Measurements from ENCODE around the gene CCR2. TPM values are rescaled to one million over a fixed set of nuclear protein-coding genes. Genes with fewer than 3 reads are reported as not detected.

CCR2 gene
- total and polyA plus RNA-seq, 12 donors, result 0.30 to 5.6 (median 0.80) TPM

DNA sequence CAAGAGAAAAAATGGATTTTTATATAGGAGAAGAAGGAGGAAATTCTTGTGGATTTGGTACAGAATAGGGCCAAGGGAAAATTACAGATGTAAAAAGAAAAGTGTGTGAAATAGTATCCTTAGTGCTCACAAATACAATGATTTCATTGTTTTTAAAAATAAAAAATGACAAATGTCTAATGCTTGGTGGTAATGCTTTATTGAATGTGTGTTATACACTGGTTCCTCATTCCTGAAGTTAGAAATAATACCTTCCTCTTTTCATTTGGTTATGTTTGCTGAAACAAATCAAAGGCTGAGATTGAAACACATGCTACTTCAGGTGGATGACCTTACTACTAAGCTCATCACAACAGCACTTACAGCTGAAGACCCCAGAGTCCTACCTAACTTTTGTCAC lies 37.7 kb upstream of the CCR2 start:
- H3K4me1 ChIP-seq (replicated peaks in 1 of 2), result no peaks in the 10 kb centered on the region
- TF ChIP-seq, protein P1, sequence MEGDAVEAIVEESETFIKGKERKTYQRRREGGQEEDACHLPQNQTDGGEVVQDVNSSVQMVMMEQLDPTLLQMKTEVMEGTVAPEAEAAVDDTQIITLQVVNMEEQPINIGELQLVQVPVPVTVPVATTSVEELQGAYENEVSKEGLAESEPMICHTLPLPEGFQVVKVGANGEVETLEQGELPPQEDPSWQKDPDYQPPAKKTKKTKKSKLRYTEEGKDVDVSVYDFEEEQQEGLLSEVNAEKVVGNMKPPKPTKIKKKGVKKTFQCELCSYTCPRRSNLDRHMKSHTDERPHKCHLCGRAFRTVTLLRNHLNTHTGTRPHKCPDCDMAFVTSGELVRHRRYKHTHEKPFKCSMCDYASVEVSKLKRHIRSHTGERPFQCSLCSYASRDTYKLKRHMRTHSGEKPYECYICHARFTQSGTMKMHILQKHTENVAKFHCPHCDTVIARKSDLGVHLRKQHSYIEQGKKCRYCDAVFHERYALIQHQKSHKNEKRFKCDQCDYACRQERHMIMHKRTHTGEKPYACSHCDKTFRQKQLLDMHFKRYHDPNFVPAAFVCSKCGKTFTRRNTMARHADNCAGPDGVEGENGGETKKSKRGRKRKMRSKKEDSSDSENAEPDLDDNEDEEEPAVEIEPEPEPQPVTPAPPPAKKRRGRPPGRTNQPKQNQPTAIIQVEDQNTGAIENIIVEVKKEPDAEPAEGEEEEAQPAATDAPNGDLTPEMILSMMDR (IDR thresholded peaks at IDR 0.05), result no peak
- TF ChIP-seq POLR2A (IDR thresholded peaks at IDR 0.05), result no peak
- intact Hi-C loops (cut with DNase I), result no loop called here
- no peak overlapping the region for H3K27ac ChIP-seq
- no peaks in the 10 kb centered on the region for H3K9me3 ChIP-seq (replicated peaks in 1 of 3)
- no peak for DNase-seq
- no peaks in the 10 kb centered on the region for H3K27me3 ChIP-seq
- H3K4me3 ChIP-seq, result no peak overlapping the region
- no peaks in the 10 kb centered on the region for H3K36me3 ChIP-seq (replicated peaks in 1 of 2)

DNA sequence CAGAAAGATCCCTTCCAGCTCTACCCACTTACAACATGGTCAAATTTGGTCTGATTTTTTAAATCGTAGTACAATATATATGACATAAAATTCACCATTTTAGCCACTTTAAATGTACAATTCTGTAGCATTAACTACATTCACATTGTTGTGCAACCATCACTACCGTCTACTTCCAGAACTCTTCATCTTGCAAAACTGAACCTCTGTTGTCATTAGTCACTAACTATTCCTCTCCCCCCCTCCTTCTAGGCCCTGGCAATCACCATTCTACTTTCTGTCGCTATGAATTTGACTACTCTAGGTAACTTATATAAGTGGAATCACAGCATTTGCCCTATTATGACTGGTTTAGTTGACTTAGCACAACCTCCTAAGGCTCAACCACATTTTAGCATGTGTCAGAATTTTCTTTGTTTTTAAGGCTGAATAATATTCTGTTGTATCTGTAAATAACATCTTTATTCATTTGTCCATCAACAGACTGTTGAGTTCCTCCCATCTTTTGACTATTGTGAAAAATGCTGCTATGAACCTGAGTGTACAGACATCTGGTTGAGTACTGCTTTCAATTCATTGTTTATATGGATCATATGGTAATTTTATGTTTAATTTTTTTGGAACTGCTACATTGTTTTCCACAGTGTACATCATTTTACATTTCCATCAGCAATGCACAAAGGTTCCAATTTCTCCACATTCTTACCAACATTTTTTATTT lies 35.5 kb upstream of the CCR2 start:
- 69 to 75% (median 72%) methylated on average over 3 of the region's 3 CpGs for WGBS, 4 donors
- Histone ChIP-seq H3K9me3 (replicated peaks in 1 of 3) (no peaks in the 10 kb centered on the region), H3K27ac (no peak overlapping the region), H3K4me1 (replicated peaks in 1 of 2) (no peaks in the 10 kb centered on the region), H3K36me3 (replicated peaks in 1 of 2) (no peaks in the 10 kb centered on the region), H3K27me3 (no peaks in the 10 kb centered on the region), H3K4me3 (no peak overlapping the region)
- DNase-seq, result no peak
- intact Hi-C loops (cut with DNase I), result no loop called here
- no peak for TF ChIP-seq POLR2A (IDR thresholded peaks at IDR 0.05)
- TF ChIP-seq, protein P1 (IDR thresholded peaks at IDR 0.05), result no peak

DNA sequence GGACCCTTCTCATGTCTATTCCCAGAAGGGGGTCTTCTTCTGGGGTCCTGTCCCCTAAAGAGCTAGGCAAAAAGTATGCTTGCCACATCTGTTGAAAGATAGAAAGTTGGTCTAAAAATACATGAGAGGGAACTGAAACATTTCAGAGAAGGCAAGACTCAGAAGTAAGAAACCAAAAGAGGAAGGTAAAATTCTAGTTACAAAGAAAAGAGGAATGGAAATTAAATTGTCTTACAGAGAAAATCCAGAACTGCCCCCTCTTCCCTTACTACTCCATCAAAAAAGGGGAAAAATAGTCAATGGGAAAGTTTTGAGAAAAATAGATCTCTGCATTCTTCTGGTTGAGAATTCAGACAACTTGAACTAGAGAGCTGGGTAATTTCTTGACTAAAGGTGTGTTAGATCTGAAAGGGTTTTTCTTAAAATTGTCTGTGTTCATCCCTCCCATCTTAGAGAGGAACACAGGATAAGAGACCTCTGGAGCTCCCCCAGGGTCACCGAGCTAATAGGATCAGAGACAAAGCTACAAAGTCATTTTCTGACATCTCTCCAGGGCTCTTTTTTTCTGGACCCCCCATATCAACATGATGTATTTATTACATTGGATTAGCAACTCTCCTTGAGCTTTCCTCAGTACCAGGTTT lies 32.3 kb upstream of the CCR2 start:
- Histone ChIP-seq H3K27ac (no peak overlapping the region), H3K4me1 (replicated peaks in 1 of 2) (no peaks in the 10 kb centered on the region), H3K4me3 (no peak overlapping the region), H3K9me3 (replicated peaks in 1 of 3) (no peaks in the 10 kb centered on the region), H3K27me3 (no peaks in the 10 kb centered on the region), H3K36me3 (replicated peaks in 1 of 2) (no peaks in the 10 kb centered on the region)
- WGBS, 4 donors, result 56 to 100% (median 79%) methylated on average over 1 of the region's 1 CpG
- DNase-seq, result no peak
- intact Hi-C loops (cut with DNase I), result no loop called here
- TF ChIP-seq POLR2A (IDR thresholded peaks at IDR 0.05), result no peak
- TF ChIP-seq, protein P1 (IDR thresholded peaks at IDR 0.05), result no peak

DNA sequence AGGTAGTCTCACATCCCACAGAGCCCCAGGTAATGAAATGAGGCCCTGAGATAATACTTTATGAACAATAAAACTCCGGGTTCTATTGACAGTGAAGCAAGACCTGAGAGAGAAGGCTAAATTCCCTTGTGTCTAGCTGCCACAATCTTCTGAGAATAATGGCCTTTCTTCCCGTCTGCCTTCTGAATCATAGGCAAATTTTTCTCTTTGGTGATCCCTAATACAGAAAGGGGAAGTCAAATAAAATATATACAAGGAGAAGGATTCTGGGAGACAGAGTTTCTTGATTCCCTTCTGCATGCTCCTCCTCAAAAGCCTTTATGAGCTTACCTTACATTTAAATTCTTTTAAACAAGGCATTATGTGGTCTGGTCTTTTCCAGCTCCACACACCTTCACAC lies 29.9 kb upstream of the CCR2 start:
- no peaks in the 10 kb centered on the region for H3K9me3 ChIP-seq (replicated peaks in 1 of 3)
- TF ChIP-seq POLR2A (IDR thresholded peaks at IDR 0.05), result no peak
- TF ChIP-seq, protein P1 (IDR thresholded peaks at IDR 0.05), result no peak
- H3K27ac ChIP-seq, result no peak overlapping the region
- 48 to 57% (median 50%) methylated on average over 2 of the region's 2 CpGs for WGBS, 4 donors
- no peaks in the 10 kb centered on the region for H3K4me1 ChIP-seq (replicated peaks in 1 of 2)
- intact Hi-C loops (cut with DNase I), result no loop called here
- DNase-seq, result no peak
- H3K4me3 ChIP-seq, result no peak overlapping the region
- no peaks in the 10 kb centered on the region for H3K36me3 ChIP-seq (replicated peaks in 1 of 2)
- H3K27me3 ChIP-seq, result no peaks in the 10 kb centered on the region
